Measurements from ENCODE around the gene DPRX. TPM values are rescaled to one million over a fixed set of nuclear protein-coding genes. Genes with fewer than 3 reads are reported as not detected.

DPRX gene
- total and polyA plus RNA-seq, 2 donors (not counting 3 experiments of a cell fraction or from before 2014, with no cell fraction given), result not detected

DNA sequence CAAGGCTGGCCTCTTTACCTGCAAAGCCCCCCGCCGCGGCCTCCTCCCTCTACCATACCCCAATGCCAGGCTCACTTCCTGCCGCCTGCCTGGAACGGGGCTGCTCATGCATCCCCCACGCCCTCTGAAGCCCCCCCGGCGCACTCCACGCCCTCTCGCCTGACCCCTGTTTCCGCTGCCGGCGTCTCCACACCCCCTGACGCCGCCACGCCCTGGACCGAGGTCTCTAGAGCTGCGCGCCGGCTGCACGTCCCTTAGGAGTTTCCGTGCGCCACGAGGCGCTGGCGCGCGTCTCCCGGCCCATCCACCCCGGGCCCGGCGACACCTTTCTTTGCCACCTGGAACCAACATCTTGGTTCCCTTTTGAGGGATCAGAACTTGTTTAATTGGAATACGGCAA lies 16.0 kb downstream of the DPRX start:
- peaks cover 1% of the 10 kb centered on the region for H3K9me3 ChIP-seq (replicated peaks; ENCODE audit: control insufficient read depth, insufficient read depth, low read length)
- BruUV-seq (replicated peaks), result no TSS peak

More for the DNA sequence above, 16.0 kb downstream of the DPRX start:
- intact Hi-C loops (cut with micrococcal nuclease) (no loop called here), dilution Hi-C loops (cut with MboI; ENCODE audit: extremely low pct_ligation_motif_present, low sequenced_read_pairs) (no loop called here)
- H4K20me1 ChIP-seq (replicated peaks; ENCODE audit: control insufficient read depth, extremely low read depth, insufficient read depth, low read length), result no peaks in the 10 kb centered on the region
- no peaks in the 10 kb centered on the region for H3K27me3 ChIP-seq (ENCODE audit: control insufficient read depth in 2 of 2, insufficient read depth in 2 of 2, low read length in 2 of 2)
- FAIRE-seq (no peak), DNase-seq (ENCODE audit: low read depth, low spot score) (no peak)
- no peak overlapping the region for H3K27ac ChIP-seq (ENCODE audit: insufficient read depth, low read depth, low read length)
- no peak overlapping the region for H3K4me2 ChIP-seq (ENCODE audit: insufficient read depth, low read length)
- no peaks in the 10 kb centered on the region for H3K4me1 ChIP-seq (ENCODE audit: control insufficient read depth, extremely low read depth, insufficient read depth, low read length)
- no peaks in the 10 kb centered on the region for H3K9me1 ChIP-seq (replicated peaks; ENCODE audit: control insufficient read depth, extremely low read depth, insufficient read depth, low read length)
- no peaks in the 10 kb centered on the region for H3K79me2 ChIP-seq (ENCODE audit: control insufficient read depth, insufficient read depth, low read length)
- no peaks in the 10 kb centered on the region for H3K36me3 ChIP-seq (ENCODE audit: control insufficient read depth in 2 of 2, extremely low read depth in 1 of 2, insufficient read depth in 2 of 2, low read length in 2 of 2)
- ChIA-PET CTCF (no interaction called here), POLR2A (no interaction called here)
- TF ChIP-seq MYC (IDR thresholded peaks at IDR 0.05; ENCODE audit: low read depth, low read length), result no peak
- TF ChIP-seq MAX (IDR thresholded peaks at IDR 0.05; ENCODE audit: insufficient read depth, insufficient read length), result no peak
- TF ChIP-seq POLR2A (IDR thresholded peaks at IDR 0.05; ENCODE audit: low read depth, low read length), result no peak
- TF ChIP-seq EZH2 (IDR thresholded peaks at IDR 0.05; ENCODE audit: borderline replicate concordance, low read depth, low read length, severe bottlenecking), result no peak
- TF ChIP-seq POLR2AphosphoS5 (IDR thresholded peaks at IDR 0.05; ENCODE audit: insufficient read depth, low read depth, low read length), result no peak
- TF ChIP-seq JUN (IDR thresholded peaks at IDR 0.05; ENCODE audit: borderline replicate concordance, insufficient read depth, insufficient read length, low read depth), result no peak
- TF ChIP-seq, protein P1, sequence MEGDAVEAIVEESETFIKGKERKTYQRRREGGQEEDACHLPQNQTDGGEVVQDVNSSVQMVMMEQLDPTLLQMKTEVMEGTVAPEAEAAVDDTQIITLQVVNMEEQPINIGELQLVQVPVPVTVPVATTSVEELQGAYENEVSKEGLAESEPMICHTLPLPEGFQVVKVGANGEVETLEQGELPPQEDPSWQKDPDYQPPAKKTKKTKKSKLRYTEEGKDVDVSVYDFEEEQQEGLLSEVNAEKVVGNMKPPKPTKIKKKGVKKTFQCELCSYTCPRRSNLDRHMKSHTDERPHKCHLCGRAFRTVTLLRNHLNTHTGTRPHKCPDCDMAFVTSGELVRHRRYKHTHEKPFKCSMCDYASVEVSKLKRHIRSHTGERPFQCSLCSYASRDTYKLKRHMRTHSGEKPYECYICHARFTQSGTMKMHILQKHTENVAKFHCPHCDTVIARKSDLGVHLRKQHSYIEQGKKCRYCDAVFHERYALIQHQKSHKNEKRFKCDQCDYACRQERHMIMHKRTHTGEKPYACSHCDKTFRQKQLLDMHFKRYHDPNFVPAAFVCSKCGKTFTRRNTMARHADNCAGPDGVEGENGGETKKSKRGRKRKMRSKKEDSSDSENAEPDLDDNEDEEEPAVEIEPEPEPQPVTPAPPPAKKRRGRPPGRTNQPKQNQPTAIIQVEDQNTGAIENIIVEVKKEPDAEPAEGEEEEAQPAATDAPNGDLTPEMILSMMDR (IDR thresholded peaks at IDR 0.05; ENCODE audit: extremely low read depth in 1 of 2, insufficient read depth in 1 of 2, low read depth in 1 of 2, low read length in 2 of 2), result no peak
- TF ChIP-seq FOS (IDR thresholded peaks at IDR 0.05; ENCODE audit: borderline replicate concordance, insufficient read depth, low read length), result no peak
- TF ChIP-seq GATA2 (IDR thresholded peaks at IDR 0.05; ENCODE audit: insufficient read depth, insufficient read length, low read depth, low read length), result no peak
- H3K4me3 ChIP-seq (replicated peaks in 1 of 3; ENCODE audit: insufficient read depth in 1 of 3, low read depth in 1 of 3, low read length in 3 of 3), result no peak overlapping the region
- H3K9ac ChIP-seq (replicated peaks; ENCODE audit: extremely low read depth, insufficient read depth, low read length), result no peak overlapping the region
- H2AFZ ChIP-seq (ENCODE audit: low read depth, low read length), result no peak overlapping the region

Measured in endothelial cell of umbilical vein (primary cell).